Smooth muscle cell of the brain vasculature (primary cell): Measurements from ENCODE around the gene CEP83.
A peak's percentile ranks its signal among the peaks of the same experiment; 100 is the strongest.
"Not testable (repeated sequence)": the region's sequence is repeated elsewhere in the genome, so short reads cannot be mapped to it uniquely, and the experiment has no call there.

ENCODE experiments used
- DNase-seq: peaks from one replicate; pipeline ENCODE4 v3.0.0-alpha.2; 2012; ENCODE audit warnings: low read depth, low spot score

Gene CEP83

DNA sequence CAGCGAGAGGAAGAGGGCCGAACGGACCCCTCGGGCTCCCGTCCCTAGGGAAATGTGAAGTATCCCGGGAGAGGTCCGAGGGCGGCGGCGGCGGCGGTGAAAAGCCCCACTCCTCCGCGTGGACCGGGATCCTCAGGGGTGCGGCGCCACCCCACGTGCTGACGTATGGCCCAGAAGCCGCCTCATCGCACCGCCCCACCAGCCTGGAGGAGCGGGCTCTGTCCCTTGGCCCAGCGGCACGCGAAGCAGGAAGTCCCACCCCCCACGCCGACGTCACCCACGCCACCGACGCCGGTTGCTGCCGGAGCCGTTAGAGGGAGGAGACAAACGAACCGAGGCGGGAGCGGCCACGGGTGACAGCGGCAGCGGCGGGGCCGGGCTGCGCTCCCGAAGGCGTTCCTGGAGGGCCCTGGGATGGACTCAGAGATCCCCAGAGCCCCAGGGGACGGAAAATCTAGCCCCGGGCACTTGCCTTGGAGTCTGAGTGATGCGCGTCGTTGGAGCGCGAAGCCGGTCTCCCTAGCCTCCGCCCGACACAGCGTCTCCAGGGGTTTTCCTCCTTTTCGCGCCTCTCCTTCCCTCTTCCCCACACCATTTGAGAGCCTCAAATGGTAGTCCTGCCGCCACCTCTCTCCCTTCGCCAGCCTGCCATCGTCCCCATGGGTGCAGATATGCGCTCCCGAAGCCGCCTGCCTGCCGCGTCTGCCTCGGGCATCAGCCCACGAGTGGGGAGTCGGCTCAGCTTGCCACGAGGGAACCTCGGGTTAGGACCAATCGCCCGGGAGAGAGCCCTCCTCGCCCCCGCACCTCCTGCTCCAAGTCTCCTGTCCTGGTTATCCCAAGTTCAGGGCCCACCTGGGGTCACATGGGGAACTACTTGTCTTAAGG lies at the start of gene CEP83:
TSS of gene CEP83 (minus strand) at position 140 of the 888 bp plus-strand sequence. CDS start 47,377 bp downstream, outside the sequence.
- peak; percentile 58 for DNase-seq

DNA sequence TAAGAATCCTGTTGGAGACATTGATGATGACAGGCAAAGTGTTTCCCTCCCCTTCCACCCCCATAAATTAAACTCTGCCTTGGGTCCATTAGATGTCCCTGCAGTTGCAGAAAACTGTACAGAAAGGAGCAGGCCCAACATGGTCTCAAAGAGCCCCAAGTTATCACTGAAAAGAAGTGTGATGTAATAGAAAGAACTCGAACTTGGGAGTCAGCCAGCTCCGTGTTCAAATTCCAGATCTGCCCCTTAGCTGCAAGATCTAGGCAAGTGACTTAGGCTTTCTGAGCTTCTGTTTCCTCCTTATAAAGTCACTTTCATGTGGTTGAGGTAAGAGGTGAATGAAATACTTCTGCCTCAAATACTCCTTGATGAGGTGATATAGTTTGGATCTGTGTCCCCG lies 49.6 kb upstream of the CEP83 start:
- no peak for DNase-seq

DNA sequence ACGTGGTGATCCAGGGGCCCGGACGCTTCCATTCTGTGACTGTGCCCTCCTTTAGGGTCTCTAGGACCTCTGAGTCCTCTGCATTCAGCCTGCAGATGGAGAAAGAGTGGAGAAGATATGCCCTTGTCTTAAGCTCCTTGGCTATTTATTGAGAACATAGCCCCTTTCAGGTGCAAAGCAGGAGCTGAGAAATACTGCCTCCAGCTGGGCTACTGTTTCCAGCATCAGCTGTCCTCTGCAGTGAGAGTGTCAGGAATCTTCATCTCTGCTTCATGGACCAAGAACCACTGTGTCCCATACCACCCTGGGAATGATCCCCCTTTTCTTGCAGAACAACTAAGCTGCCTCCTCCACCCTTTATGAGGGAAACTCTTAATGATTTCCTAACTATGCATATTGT lies 47.8 kb upstream of the CEP83 start:
- no peak for DNase-seq

GRCh38 chr12:94504386-94504785 lies 44.7 kb upstream of the CEP83 start:
- DNase-seq = no peak

GRCh38 chr12:94503619-94504018 lies 44.0 kb upstream of the CEP83 start:
- DNase-seq = no peak

DNA sequence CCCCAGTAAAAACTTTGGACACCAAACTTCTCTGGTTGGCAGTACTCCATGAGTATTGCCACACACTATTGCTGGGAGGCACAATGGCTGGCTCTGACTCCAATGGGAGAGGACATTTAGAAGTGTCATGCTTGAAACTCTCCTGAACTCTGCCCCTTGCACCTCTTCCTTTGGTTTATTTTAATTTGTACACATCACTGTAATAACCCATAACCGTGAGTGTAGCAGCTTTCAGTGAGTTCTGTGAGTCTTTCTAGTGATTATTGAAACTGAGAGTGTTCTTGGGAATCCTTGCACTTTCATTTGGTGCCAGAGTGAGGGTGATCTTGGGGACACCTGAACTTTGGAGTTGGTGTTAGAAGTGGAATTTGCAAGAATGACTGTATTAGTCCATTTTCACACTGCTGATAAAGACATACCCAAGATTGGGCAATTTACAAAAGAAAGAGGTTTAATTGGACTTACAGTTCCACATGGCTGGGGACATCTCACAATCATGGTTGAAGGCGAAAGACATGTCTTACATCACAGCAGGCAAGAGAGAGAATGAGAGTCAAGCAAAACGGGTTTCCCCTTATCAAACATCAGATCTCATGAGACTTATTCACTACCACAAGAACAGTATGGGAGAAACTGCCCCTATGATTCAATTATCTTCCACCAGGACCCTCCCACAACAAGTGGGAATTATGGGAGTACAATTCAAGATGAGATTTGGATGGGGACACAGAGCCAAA lies 41.3 kb upstream of the CEP83 start:
- DNase-seq = no peak

DNA sequence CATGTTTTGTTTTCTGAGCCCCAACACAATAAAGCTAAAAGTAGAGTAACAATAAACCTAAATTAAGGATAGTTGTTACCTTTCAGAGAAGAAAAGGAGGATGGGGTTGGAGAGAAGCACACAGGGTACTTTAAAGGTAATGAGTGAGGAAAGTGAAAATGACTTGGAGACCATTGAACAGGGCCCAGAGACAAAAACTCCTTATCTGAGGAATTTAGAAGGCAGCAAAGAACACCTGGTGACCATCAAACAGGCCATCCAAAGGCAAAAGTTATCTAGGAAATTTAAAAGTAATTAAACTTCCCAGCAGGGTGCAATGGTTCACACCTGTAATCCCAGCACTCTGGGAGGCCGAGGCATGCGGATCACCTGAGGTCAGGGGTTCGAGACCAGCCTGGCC lies 39.0 kb upstream of the CEP83 start:
- DNase-seq = no peak

DNA sequence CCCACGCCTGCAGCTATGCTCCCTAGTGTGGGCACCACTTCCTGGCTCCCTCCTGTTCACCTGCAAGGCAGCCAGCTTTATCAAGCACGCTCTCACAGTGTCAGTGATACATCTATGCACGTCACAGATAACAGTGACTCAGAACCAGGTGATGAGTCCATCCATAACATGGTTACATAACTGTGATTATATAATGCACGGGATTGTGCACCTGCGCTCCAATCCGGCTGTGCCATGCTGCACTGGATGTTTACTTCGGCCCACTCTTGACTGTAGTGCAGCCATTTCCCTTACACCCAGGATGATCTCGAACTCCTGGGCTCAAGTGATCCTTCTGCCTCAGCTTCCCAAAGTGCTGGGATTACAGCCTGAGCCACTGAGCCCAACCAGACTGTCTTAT lies 38.4 kb upstream of the CEP83 start:
- DNase-seq = no peak

DNA sequence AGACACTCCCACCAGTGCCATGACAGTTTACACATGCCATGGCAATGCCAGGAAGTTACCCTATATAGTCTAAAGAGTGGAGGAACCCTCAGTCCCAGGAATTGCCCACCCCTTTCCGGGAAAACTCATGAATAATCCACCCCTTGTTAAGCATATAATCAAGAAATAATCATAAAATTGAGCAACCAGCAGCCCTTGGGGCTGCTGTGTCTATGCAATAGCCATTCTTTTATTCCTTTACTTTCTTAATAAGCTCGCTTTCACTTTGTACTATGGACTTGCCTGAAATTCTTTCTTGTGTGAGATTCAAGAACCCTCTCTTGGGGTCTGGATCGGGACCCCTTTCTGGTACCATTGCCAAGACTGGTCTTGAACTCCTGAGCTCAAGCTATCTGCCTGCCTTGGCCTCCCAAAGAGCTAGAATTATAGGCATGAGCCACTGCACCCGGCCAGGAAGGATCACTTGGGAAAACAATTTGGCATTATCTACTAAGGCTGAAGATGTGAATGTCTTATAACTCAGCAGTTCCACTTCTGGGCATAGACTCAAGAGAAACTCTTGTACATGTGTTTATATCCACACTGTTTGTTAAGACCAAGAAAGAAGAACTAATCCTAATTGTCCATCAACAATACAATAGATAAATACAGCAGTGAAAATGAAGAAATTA lies 35.9 kb upstream of the CEP83 start:
- DNase-seq = no peak

DNA sequence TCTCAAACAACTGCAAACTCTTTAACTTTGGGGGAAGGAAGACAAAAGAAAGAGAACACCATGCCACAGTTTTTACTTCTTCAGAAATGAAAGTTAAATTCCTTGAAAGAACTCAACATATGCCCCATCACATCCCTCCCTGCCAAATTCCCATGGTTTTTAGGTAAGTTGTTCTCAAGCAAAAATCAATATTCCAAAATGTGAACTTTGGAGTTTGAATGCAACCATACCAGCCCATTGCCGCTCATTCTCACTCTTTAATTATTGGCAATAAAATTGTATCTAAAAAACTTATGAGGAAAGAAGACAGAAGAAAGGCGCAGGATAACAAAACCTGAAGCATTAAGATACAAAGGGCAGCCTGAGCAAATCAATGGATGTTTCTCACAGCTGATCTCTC lies 31.8 kb upstream of the CEP83 start:
- DNase-seq = no peak

DNA sequence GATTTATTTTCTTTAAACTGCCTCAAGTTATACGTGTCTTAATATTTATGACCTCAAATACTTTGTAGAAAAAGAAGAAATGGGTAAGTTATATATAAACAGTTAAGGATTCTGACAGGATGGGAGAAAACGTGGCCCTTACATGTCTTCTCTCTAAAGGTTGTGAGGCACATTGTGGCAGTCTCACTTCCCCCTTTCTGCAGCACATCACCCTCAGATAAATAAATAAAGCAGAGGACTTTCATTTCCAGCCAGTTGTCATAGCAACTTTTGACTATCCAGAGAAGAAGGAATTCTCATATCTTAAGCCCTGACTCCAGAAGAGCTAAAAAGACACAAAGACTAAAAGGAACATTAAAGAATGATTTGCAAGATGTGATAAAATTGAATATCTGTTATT lies 28.8 kb upstream of the CEP83 start:
- no peak for DNase-seq

DNA sequence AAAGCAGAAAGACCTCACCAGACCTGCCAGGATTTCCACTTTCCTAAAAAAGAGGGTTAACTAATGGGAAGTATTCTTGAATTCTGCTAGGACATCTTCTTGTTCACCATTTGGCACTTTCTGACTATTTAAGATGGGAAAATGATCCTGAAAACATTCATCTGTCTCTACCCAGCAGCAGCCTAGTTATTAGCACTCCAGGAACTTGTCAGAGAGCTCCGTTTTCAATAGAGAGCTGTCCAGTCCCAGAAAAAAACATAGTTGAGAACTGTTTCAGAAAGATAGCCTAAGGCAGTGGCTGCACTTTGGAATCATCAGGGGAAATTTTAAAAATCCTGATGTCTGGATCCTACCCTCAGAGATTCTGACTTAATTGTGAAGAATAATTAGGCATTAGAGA lies 22.1 kb upstream of the CEP83 start:
- no peak for DNase-seq

DNA sequence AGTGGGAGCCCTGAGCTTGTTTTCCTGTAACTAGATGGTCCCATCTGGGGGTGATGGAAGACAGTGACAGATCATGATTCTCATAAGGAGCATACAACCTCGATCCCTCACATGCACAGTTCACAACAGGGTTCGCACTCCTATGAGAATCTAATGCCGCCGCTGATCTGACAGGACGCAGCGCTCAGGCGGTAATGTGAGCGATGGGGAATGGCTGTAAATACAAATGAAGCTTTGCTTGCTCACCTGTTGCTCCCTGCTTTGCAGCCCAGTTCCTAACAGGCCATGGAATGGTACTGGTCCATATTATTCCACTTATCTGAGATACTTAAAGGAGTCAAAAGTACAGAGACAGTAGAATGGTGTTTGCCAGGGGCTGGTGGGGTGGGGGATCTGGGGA lies 9.9 kb upstream of the CEP83 start:
- no peak for DNase-seq

GRCh38 chr12:94460616-94460959 lies 921 bp upstream of the CEP83 start:
- DNase-seq = peak; percentile 3

DNA sequence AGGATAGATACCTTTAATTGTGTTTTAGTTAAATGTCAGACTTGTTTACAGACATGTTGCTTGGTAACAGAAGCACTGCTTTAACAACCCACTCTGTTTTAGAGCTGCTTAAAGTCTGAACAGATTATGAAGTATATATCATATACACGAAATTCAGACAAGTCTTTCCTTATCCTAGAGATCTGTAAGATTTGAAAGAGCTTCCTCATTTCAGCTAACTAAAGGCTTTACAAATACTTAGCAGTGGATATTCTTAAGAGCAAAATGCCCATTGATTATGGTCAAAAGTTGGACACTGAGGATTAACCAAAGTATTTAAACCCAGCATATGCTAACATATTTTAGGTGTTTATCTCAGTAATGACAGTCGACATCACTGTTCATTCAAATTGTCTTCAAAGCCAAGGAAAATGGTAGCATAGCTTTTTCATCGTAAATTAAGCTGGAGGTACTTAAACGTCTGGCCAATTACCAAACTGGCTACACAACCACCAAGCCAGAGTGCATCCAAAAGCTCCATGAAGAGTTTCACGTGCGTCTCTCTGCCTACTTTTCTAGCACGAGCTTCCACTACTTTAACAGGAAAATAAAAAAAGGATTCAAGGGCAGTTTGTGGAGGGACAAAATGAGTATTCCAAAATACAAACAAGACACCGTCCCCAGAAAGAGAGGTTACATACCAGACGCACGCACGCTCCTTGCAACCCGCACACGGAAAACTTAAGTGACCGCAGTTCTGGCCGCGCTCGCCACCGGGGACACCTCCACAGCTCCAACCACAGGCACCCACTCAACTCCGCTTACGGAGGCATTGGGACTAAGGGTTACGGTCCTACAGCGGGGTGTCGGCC lies 565 bp downstream of the CEP83 start:
- DNase-seq = peak; percentile 4

DNA sequence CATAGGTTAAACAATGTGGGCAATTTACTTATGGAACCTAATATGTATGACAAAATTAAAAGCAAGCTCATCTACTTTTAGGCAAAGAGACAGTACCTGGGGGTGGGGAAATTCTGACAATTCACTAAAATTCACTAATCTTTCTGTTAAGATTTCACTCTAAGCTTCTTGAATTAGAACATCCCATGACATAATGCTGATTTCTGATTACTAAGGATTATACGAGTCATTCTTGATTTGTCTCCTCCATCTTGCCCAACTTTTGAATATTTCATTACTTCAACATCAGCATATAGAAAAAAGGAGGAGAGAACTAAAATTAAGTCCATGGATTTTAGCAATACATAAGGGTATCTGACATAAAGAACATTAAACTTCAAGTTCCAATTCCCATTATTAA lies 2.4 kb downstream of the CEP83 start:
- DNase-seq = no peak

- not testable (repeated sequence) for DNase-seq
These were observed 5.3 kb downstream of the CEP83 start for GRCh38 chr12:94454318-94454717.

- no peak for DNase-seq
These were observed 14.0 kb downstream of the CEP83 start for GRCh38 chr12:94445662-94446061.

GRCh38 chr12:94437303-94437702 lies 22.4 kb downstream of the CEP83 start:
- no peak for DNase-seq

DNA sequence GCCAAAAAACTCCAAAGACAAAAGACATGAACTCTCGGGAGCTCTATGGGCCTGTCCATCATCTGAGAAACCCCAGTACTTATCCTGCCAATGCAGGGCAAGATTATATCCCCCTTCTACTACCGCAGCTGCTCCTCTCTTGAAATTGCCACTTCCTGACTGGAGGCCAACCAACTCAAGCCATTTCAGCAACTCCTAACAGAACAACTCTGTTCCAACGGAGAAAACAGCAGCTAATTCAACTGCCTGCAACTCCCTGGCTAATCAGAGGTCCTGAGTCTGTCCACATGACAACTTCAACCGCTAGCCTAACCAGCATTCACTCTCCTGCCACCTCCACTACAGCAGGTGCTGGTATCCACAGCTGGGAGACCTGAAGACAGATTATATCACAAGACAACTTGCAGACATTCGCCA lies 24.1 kb downstream of the CEP83 start:
- DNase-seq = no peak

DNA sequence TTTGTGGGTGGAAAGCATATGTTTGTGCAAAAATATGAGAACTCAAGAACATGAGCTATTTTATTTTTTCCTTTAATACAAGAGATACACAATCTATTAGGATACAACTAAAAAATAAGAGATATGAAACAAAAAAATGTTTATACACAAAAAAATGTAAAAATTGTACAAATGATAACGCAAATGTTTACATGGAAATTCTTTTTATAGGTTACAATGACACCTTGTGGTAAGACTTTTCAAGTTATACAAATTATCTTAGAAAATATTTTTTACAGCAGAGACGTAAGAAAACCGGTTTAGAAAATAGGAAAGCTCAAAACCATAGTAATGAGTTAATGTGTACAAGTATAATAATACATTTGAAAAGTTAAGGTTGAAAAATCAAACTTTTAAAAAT lies 25.5 kb downstream of the CEP83 start:
- DNase-seq = no peak

DNA sequence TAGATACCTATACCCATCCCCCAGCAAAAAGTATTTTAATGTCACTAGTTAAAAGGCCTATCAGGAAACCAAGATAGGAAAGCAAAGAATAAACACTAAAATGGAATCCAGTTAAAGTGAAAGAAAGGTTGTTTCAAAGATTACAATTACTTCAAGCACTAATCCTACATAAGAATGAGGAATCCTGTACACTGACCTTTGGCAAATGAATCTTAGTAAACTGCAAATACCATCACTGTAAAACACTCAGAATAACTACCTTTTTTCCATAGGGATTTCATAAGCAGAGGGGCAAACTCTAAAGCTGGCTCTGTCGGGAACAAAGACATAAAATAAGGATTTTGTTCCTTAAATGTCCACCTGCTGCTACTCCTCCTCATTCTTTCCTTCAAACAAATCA lies 25.9 kb downstream of the CEP83 start:
- DNase-seq = no peak
